Breast epithelium (tissue), 3 donors: ENCODE data around the gene GPX2.

Experiments
- CTCF ChIP-seq, 3 donors: fragments of 450-650 bp; IDR thresholded peaks; one replicate each; pipeline ENCODE4 v1.5.1; 2016 to 2017; ENCODE audit warnings: antibody characterized with exemption in 3 of 3, mild to moderate bottlenecking in 3 of 3, moderate library complexity in 3 of 3
- POLR2AphosphoS5 ChIP-seq, 3 donors: sonication (generic); formaldehyde crosslinking; IDR thresholded peaks; one replicate each; pipeline ENCODE4 v1.6.1; 2017; ENCODE audit warnings: antibody characterized with exemption in 3 of 3

GRCh38 chr14:64968167-64968566, 25.6 kb upstream of the GPX2 start:
- TF ChIP-seq CTCF (IDR thresholded peaks at IDR 0.05) = no peak
- TF ChIP-seq POLR2AphosphoS5 (IDR thresholded peaks at IDR 0.05) = no peak
